Effector CD8-positive, alpha-beta T cell (primary cell): ENCODE results near the gene LIMS1.
"Not testable (repeated sequence)": the region's sequence is repeated elsewhere in the genome, so short reads cannot be mapped to it uniquely, and the experiment has no call there.

Experiments used
- DNase-seq: peaks from one replicate; lab custom pipeline; 2025; lab: John Stamatoyannopoulos, UW

LIMS1 gene

DNA sequence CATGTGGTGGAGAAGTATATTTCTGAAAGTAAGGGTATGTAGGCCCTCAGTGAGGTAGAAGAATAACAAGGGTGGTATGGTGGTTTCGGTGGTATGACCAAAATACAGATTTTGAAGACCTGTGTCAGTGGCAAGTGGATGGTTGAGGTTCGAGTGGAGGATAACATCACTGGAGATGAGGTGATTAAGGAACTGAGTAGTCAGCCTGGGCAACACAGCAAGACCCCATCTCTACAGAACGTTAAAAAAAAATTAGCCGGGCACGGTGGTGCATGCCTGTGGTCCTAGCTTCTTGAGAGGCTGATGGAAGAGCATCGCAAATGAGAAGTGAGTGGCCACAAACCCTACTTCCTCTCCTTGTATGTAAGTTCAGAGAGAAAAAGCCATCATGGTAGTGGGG is 200.4 kb downstream of the LIMS1 start:
- not testable (repeated sequence) for DNase-seq
